ENCODE data around the gene NPLOC4. TPM values are rescaled to one million over a fixed set of nuclear protein-coding genes. Genes with fewer than 3 reads are reported as not detected.

Gene NPLOC4
- total RNA-seq, 1 donor from 2014 or later: 128 TPM

- H3K36me3 ChIP-seq: peaks cover 36 to 41% of the 10 kb centered on the region in 2 donors
- peak overlapping the region; percentile 81 to 96 for H3K4me3 ChIP-seq
- no peak for TF ChIP-seq CTCF (IDR thresholded peaks at IDR 0.05)
- peaks cover 4 to 26% of the 10 kb centered on the region in 2 donors for H3K4me1 ChIP-seq
- H3K27me3 ChIP-seq: no peaks in the 10 kb centered on the region
- no peaks in the 10 kb centered on the region for H3K9me3 ChIP-seq
- intact Hi-C loops (cut with DNase I): loop anchor here (1.0 to 10.0 kb wide), 3 partner anchors 95 to 351 kb away; partner anchors contain the start of gene P4HB
- H3K27ac ChIP-seq: peak overlapping the region; percentile 95 to 100
- peak in 1 of 2 donors; percentile 85 for DNase-seq (ENCODE audit: low spot score in 2 of 2)
These were observed 123.5 kb downstream of the NPLOC4 start for GRCh38 chr17:81513372-81513752.

GRCh38 chr17:81512562-81513371 lies 124.1 kb downstream of the NPLOC4 start, which contains the start of gene ACTG1:
Gene ACTG1, minus strand, starts transcription at chr17:81512799. Its CDS starts 445 bp downstream, at chr17:81512354.
- H3K4me3 ChIP-seq: peak within 1 kb of the TSS; percentile 81 to 96
- TF ChIP-seq CTCF (IDR thresholded peaks at IDR 0.05): no peak
- no peaks in the 10 kb centered on the region for H3K27me3 ChIP-seq
- DNase-seq (ENCODE audit: low spot score in 2 of 2): peak; percentile 76 to 95
- peak within 1 kb of the TSS; percentile 95 to 100 for H3K27ac ChIP-seq
- H3K36me3 ChIP-seq: peaks cover 40 to 45% of the 10 kb centered on the region in 2 donors
- intact Hi-C loops (cut with DNase I): loop anchor here (1.0 to 10.0 kb wide), 3 partner anchors 94 to 352 kb away; partner anchors contain the start of gene P4HB
- H3K9me3 ChIP-seq: no peaks in the 10 kb centered on the region
- peaks cover 4 to 20% of the 10 kb centered on the region in 2 donors for H3K4me1 ChIP-seq

GRCh38 chr17:81511804-81512561 lies 124.9 kb downstream of the NPLOC4 start:
- peak overlapping the region; percentile 81 to 96 for H3K4me3 ChIP-seq
- no peaks in the 10 kb centered on the region for H3K9me3 ChIP-seq
- H3K27ac ChIP-seq: peak overlapping the region; percentile 88 to 90
- no peak for TF ChIP-seq CTCF (IDR thresholded peaks at IDR 0.05)
- H3K4me1 ChIP-seq: peaks cover 4 to 13% of the 10 kb centered on the region in 2 donors
- H3K27me3 ChIP-seq: no peaks in the 10 kb centered on the region
- intact Hi-C loops (cut with DNase I): loop anchor here (2.0 to 10.0 kb wide), 2 partner anchors 93 to 353 kb away; partner anchors contain the start of gene P4HB
- H3K36me3 ChIP-seq: peaks cover 40 to 46% of the 10 kb centered on the region in 2 donors
- no peak for DNase-seq (ENCODE audit: low spot score in 2 of 2)

GRCh38 chr17:81511554-81511803 lies 125.4 kb downstream of the NPLOC4 start:
- Histone ChIP-seq H3K4me3 (peak overlapping the region; percentile 81 to 96), H3K36me3 (peaks cover 40 to 46% of the 10 kb centered on the region in 2 donors), H3K27me3 (no peaks in the 10 kb centered on the region), H3K4me1 (peaks cover 2 to 8% of the 10 kb centered on the region in 2 donors), H3K27ac (peak overlapping the region; percentile 88 to 90), H3K9me3 (no peaks in the 10 kb centered on the region)
- intact Hi-C loops (cut with DNase I): loop anchor here (10.0 kb wide), 1 partner anchor 353 kb away; the partner anchor contains the start of gene P4HB
- no peak for TF ChIP-seq CTCF (IDR thresholded peaks at IDR 0.05)
- DNase-seq (ENCODE audit: low spot score in 2 of 2): no peak

- H3K27me3 ChIP-seq: no peaks in the 10 kb centered on the region
- H3K4me1 ChIP-seq: peaks cover 0 to 5% of the 10 kb centered on the region in 2 donors
- H3K36me3 ChIP-seq: peaks cover 40 to 46% of the 10 kb centered on the region in 2 donors
- H3K9me3 ChIP-seq: no peaks in the 10 kb centered on the region
- intact Hi-C loops (cut with DNase I): loop anchor here (10.0 kb wide), 1 partner anchor 354 kb away; the partner anchor contains the start of gene P4HB
- no peak for DNase-seq (ENCODE audit: low spot score in 2 of 2)
- peak overlapping the region; percentile 81 to 96 for H3K4me3 ChIP-seq
- peak overlapping the region; percentile 88 to 90 for H3K27ac ChIP-seq
- TF ChIP-seq CTCF (IDR thresholded peaks at IDR 0.05): no peak
These were observed 125.9 kb downstream of the NPLOC4 start for GRCh38 chr17:81510785-81511553.

Data from ascending aorta (tissue), 2 donors.